Upper lobe of left lung (tissue), 6 donors: Measurements from ENCODE around the gene EPHA2. TPM values are rescaled to one million over a fixed set of nuclear protein-coding genes. Genes with fewer than 3 reads are reported as not detected.
"Not testable (repeated sequence)": the region's sequence is repeated elsewhere in the genome, so short reads cannot be mapped to it uniquely, and the experiment has no call there.

Experiments used
- ATAC-seq, 2 donors: fragments of 200-7000 bp; cut with Tn5 transposase; one replicate each; pipeline ENCODE4 v1.9.1; 2022; ENCODE audit warnings: mild to moderate bottlenecking in 2 of 2, moderate library complexity in 2 of 2; ENCODE audit not compliant: low FRiP score in 2 of 2
- DNase-seq, 2 donors: peaks; one replicate each; pipeline ENCODE4 v3.0.0-alpha.2; 2019 to 2020
- H3K27ac ChIP-seq, 4 donors: fragments of 200-600 bp; sonication (generic); one replicate each; pipeline ENCODE4 v1.5.1; 2016 to 2019
- H3K27me3 ChIP-seq, 4 donors: fragments of 200-600 bp; sonication (generic); one replicate each; pipeline ENCODE4 v1.5.1; 2017 to 2019
- H3K36me3 ChIP-seq, 4 donors: fragments of 200-600 bp; sonication (generic); one replicate each; pipeline ENCODE4 v1.5.1; 2016 to 2019
- H3K4me1 ChIP-seq, 4 donors: fragments of 200-600 bp; sonication (generic); one replicate each; pipeline ENCODE4 v1.5.1; 2018 to 2019
- H3K4me3 ChIP-seq, 4 donors: fragments of 200-600 bp; sonication (generic); one replicate each; pipeline ENCODE4 v1.5.1; 2017 to 2019; ENCODE audit warnings: mild to moderate bottlenecking in 2 of 4, moderate library complexity in 1 of 4
- H3K9me3 ChIP-seq, 4 donors: fragments of 200-600 bp; sonication (generic); one replicate each; pipeline ENCODE4 v1.5.1; 2018 to 2019
- EP300 ChIP-seq, 4 donors: sonication (generic); formaldehyde crosslinking; IDR thresholded peaks; one replicate each; pipeline ENCODE4 v1.5.1; 2017; ENCODE audit warnings: antibody characterized with exemption in 4 of 4, control low read depth in 2 of 4
- POLR2A ChIP-seq, 4 donors: fragments of 450-650 bp; IDR thresholded peaks; one replicate each; pipeline ENCODE4 v1.5.1; 2016 to 2017; ENCODE audit warnings: antibody characterized with exemption in 4 of 4, mild to moderate bottlenecking in 2 of 4
- POLR2AphosphoS5 ChIP-seq, 2 donors: sonication (generic); formaldehyde crosslinking; IDR thresholded peaks; one replicate each; pipeline ENCODE4 v1.5.1; 2017; ENCODE audit warnings: antibody characterized with exemption in 2 of 2
- WGBS, 2 donors: methylation state at CpG; one replicate each; pipeline ENCODE4 v1.1.5; 2017 to 2018; 5-methylcytosine and 5-hydroxymethylcytosine counted together
- total RNA-seq, 6 donors: library from RNA; depleted of rRNA in 4 of 6; stranded (reverse); fragments of >200 nt in 4 of 6; gene quantifications; one replicate each; pipeline versions ENCODE4 v1.1.0 to v1.2.1, GENCODE V29; 2016 to 2021
- TF ChIP-seq, protein P1 (sequence below), 6 experiments: fragments of 450-650 bp in 4 of 6; fragments of 200-600 bp in 2 of 6; sonication (generic) in 2 of 6; IDR thresholded peaks; one replicate each; pipeline ENCODE4 v1.5.1; 2016 to 2019; ENCODE audit warnings: antibody characterized with exemption in 6 of 6
- donor health status: DM: no; HTN: no; CAD: no; lungs with moderate emphysema.
- donor health status: DM: no; HTN: yes; CAD: no; lungs with severe emphysema.

The EPHA2 gene
- total RNA-seq, 6 donors from 2014 or later: 21.0 to 66.3 (median 38.7) TPM

DNA sequence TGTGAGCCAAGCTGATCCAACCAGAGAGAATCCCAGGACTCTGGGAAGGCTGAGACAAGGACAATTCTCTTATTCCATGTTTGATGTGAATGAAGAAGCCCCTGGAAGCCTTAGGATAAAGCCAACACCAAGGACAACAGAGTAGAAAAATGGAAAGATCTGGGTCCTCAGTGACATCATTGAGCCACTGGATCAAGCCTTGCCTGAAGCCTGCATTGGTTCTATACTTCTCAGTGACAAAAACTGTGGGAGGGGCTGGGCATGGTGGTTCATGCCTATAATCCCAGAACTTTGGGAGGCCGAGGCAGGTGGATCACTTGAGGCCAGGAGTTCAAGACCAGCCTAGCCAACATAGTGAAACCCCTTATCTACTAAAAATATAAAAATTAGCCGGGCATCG, 41.0 kb upstream of the EPHA2 start:
- Histone ChIP-seq H3K4me3 (no peak overlapping the region), H3K4me1 (no peaks in the 10 kb centered on the region), H3K36me3 (peaks cover 0 to 17% (median 3%) of the 10 kb centered on the region in 4 donors), H3K27me3 (no peaks in the 10 kb centered on the region), H3K27ac (no peak overlapping the region), H3K9me3 (no peaks in the 10 kb centered on the region)
- no peak for ATAC-seq
- TF ChIP-seq, protein P1, sequence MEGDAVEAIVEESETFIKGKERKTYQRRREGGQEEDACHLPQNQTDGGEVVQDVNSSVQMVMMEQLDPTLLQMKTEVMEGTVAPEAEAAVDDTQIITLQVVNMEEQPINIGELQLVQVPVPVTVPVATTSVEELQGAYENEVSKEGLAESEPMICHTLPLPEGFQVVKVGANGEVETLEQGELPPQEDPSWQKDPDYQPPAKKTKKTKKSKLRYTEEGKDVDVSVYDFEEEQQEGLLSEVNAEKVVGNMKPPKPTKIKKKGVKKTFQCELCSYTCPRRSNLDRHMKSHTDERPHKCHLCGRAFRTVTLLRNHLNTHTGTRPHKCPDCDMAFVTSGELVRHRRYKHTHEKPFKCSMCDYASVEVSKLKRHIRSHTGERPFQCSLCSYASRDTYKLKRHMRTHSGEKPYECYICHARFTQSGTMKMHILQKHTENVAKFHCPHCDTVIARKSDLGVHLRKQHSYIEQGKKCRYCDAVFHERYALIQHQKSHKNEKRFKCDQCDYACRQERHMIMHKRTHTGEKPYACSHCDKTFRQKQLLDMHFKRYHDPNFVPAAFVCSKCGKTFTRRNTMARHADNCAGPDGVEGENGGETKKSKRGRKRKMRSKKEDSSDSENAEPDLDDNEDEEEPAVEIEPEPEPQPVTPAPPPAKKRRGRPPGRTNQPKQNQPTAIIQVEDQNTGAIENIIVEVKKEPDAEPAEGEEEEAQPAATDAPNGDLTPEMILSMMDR (IDR thresholded peaks at IDR 0.05): no peak
- TF ChIP-seq POLR2AphosphoS5 (IDR thresholded peaks at IDR 0.05) (no peak), POLR2A (IDR thresholded peaks at IDR 0.05) (no peak)
- no peak for DNase-seq
- WGBS, 2 donors: 65 to 100% methylated on average over 2 to 3 of the region's 3 CpGs

DNA sequence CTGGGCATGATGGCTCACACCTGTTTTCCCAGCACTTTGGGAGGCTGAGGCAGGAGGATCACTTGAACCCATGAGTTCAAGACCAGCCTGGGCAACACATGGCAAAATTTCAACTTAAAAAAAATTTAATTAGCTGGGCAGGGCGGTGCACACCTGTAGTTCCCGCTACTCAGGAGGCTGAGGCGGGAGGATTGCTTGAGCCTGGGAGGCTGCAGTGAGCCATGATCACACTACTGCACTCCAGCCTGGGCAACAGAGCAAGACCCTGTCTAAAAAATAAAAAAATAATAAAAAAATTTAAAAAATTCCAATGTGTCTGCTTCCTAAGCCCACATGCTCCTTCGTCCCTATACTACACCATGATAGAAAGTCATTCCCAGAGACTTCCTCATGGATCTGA, 40.3 kb upstream of the EPHA2 start:
- H3K4me3 ChIP-seq, H3K27ac ChIP-seq, ATAC-seq, H3K9me3 ChIP-seq, H3K27me3 ChIP-seq, H3K4me1 ChIP-seq, DNase-seq: not testable (repeated sequence)
- 83 to 94% methylated on average over 4 of the region's 4 CpGs for WGBS, 2 donors
- peaks cover 0 to 13% (median 3%) of the 10 kb centered on the region in 4 donors for H3K36me3 ChIP-seq

DNA sequence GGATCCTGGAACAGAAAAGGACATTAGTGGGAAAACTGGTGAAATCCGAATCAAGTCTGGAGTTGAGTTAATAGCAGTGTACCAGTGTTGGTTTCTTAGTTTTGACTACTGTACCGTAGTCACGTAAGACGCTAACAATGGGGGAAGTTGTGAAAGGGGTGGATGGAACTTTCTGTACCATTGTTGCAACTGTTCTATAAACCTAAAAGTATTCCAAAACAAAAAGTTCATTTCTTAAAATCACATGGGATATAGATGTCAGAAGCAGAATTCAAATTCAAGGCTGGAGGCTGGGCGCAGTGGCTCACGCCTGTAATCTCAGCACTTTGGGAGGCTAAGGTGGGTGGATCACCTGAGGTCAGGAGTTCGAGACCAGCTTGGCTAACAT, 39.6 kb upstream of the EPHA2 start:
- 84 to 90% methylated on average over 7 of the region's 7 CpGs for WGBS, 2 donors
- no peak for ATAC-seq

DNA sequence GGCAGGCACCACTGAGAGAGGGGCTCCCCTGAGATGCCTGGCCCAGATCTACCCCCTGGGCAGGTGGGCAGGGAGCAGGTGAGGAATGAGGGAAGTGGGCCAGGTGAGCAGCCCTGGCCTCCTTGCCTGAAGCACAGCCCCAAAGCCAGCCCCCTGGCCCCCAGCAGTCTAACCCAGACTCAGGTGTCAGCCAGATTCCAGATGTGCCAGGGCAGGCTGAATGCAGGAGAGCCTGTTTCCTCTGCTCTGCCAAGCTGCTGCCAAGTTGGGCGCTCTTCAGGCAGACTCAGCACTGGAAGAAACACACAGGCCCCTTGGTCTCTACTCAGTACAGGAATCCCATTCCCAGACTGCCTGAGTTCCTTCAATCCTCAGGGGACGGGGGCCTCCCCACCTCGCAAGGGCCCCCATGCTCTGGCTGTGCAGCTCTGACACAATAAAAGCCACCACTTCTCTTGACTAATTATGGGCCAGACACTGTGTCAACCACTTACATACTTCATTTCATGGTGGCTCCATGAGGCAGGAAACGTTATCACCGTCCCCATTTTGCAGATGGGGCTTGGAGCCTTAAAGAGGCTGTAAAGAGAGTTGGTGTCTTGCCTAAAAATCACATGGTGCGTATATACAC, 36.2 kb upstream of the EPHA2 start:
- peaks cover 4 to 9% (median 4%) of the 10 kb centered on the region in 4 donors for H3K4me1 ChIP-seq
- 72 to 79% methylated on average over 4 to 5 of the region's 6 CpGs for WGBS, 2 donors
- H3K27me3 ChIP-seq: no peaks in the 10 kb centered on the region
- no peak overlapping the region for H3K27ac ChIP-seq
- no peak overlapping the region for H3K4me3 ChIP-seq
- TF ChIP-seq EP300 (IDR thresholded peaks at IDR 0.05) (no peak), POLR2A (IDR thresholded peaks at IDR 0.05) (no peak), POLR2AphosphoS5 (IDR thresholded peaks at IDR 0.05) (no peak)
- TF ChIP-seq, protein P1 (IDR thresholded peaks at IDR 0.05): no peak
- no peak for DNase-seq
- no peaks in the 10 kb centered on the region for H3K36me3 ChIP-seq
- no peaks in the 10 kb centered on the region for H3K9me3 ChIP-seq
- ATAC-seq: no peak

More for the DNA sequence above, 39.6 kb upstream of the EPHA2 start:
- H3K4me1 ChIP-seq: no peaks in the 10 kb centered on the region
- DNase-seq: no peak
- H3K27ac ChIP-seq: peak overlapping the region in 1 of 4 donors; percentile 21
- no peak overlapping the region for H3K4me3 ChIP-seq
- no peaks in the 10 kb centered on the region for H3K9me3 ChIP-seq
- H3K36me3 ChIP-seq: peaks cover 0 to 12% (median 0%) of the 10 kb centered on the region in 4 donors
- TF ChIP-seq POLR2AphosphoS5 (IDR thresholded peaks at IDR 0.05): no peak
- TF ChIP-seq, protein P1 (IDR thresholded peaks at IDR 0.05): no peak
- peak in 1 of 4 donors; percentile 30 for TF ChIP-seq POLR2A (IDR thresholded peaks at IDR 0.05)
- TF ChIP-seq EP300 (IDR thresholded peaks at IDR 0.05): peak in 2 of 4 donors; percentile 33 to 70
- H3K27me3 ChIP-seq: no peaks in the 10 kb centered on the region

DNA sequence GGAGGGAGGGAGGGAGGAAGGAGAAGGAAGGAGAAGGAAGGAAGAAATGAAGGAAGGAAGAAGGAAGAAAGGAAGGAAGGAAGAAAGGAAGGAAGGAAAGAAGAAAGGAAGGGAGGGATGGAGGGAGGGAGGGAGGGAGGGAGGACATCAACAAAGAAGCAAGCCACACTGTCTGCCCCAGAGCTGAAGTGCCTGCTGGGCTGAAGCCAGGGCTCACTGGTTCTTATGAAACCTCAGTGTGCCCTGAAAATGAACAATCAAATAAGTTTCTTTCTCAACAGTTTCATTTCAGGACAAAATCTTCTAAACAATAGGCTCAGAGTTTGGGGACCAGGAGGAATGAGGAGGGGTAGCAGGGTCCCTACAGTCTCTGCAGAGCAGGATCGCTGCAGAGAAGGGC, 35.4 kb upstream of the EPHA2 start:
- H3K4me3 ChIP-seq: no peak overlapping the region
- H3K36me3 ChIP-seq: no peaks in the 10 kb centered on the region
- TF ChIP-seq POLR2A (IDR thresholded peaks at IDR 0.05): no peak
- TF ChIP-seq, protein P1 (IDR thresholded peaks at IDR 0.05): no peak
- TF ChIP-seq POLR2AphosphoS5 (IDR thresholded peaks at IDR 0.05): no peak
- TF ChIP-seq EP300 (IDR thresholded peaks at IDR 0.05): no peak
- 71 to 74% methylated on average over 1 of the region's 1 CpG for WGBS, 2 donors
- ATAC-seq (no peak), DNase-seq (no peak)
- no peaks in the 10 kb centered on the region for H3K9me3 ChIP-seq
- no peaks in the 10 kb centered on the region for H3K27me3 ChIP-seq
- H3K4me1 ChIP-seq: peaks cover 4 to 9% (median 4%) of the 10 kb centered on the region in 4 donors
- no peak overlapping the region for H3K27ac ChIP-seq
